GM18909 (cell line): ENCODE results near the gene EPB41L4A.

Experiments used
- ATAC-seq: cut with Tn5 transposase; IDR thresholded peaks from one replicate; pipeline ENCODE4 v1.9.1; 2021; ENCODE audit warnings: mild to moderate bottlenecking; ENCODE audit not compliant: unreplicated experiment, poor library complexity

Gene EPB41L4A

GRCh38 chr5:112317866-112318265, 101.2 kb downstream of the EPB41L4A start:
- ATAC-seq = no peak

GRCh38 chr5:112316731-112317130, 102.3 kb downstream of the EPB41L4A start:
- ATAC-seq = no peak

- ATAC-seq = no peak
These were observed 103.1 kb downstream of the EPB41L4A start for GRCh38 chr5:112316006-112316405.

GRCh38 chr5:112312295-112313275, 106.5 kb downstream of the EPB41L4A start:
- no peak for ATAC-seq

GRCh38 chr5:112310746-112311145, 108.3 kb downstream of the EPB41L4A start:
- ATAC-seq = no peak

- ATAC-seq = no peak
These were observed 110.5 kb downstream of the EPB41L4A start for GRCh38 chr5:112308608-112309007.

GRCh38 chr5:112306956-112307355, 112.1 kb downstream of the EPB41L4A start:
- no peak for ATAC-seq

GRCh38 chr5:112304743-112305142, 114.3 kb downstream of the EPB41L4A start:
- ATAC-seq = no peak

GRCh38 chr5:112303685-112304084, 115.4 kb downstream of the EPB41L4A start:
- ATAC-seq = no peak

GRCh38 chr5:112294126-112294525, 125.0 kb downstream of the EPB41L4A start:
- ATAC-seq = no peak

- no peak for ATAC-seq
These were observed 125.5 kb downstream of the EPB41L4A start for GRCh38 chr5:112293587-112293986.

- no peak for ATAC-seq
These were observed 128.4 kb downstream of the EPB41L4A start for GRCh38 chr5:112290691-112291090.

- ATAC-seq = no peak
These were observed 129.6 kb downstream of the EPB41L4A start for GRCh38 chr5:112289465-112289864.

GRCh38 chr5:112283943-112284929, 134.8 kb downstream of the EPB41L4A start:
- no peak for ATAC-seq

- ATAC-seq = no peak
These were observed 136.0 kb downstream of the EPB41L4A start for GRCh38 chr5:112283034-112283582.

- ATAC-seq = no peak
These were observed 140.0 kb downstream of the EPB41L4A start for GRCh38 chr5:112279082-112279481.

GRCh38 chr5:112276991-112277390, 142.1 kb downstream of the EPB41L4A start:
- no peak for ATAC-seq

GRCh38 chr5:112275671-112276070, 143.4 kb downstream of the EPB41L4A start:
- ATAC-seq = no peak

GRCh38 chr5:112270299-112271293, 148.5 kb downstream of the EPB41L4A start:
- ATAC-seq = peak; percentile 47
